ENCODE measurements around the gene TRAPPC13. TPM values are rescaled to one million over a fixed set of nuclear protein-coding genes. Genes with fewer than 3 reads are reported as not detected.

TRAPPC13 gene
- total and polyA plus RNA-seq, 4 donors = 6.8 to 11.2 (median 9.8) TPM

DNA sequence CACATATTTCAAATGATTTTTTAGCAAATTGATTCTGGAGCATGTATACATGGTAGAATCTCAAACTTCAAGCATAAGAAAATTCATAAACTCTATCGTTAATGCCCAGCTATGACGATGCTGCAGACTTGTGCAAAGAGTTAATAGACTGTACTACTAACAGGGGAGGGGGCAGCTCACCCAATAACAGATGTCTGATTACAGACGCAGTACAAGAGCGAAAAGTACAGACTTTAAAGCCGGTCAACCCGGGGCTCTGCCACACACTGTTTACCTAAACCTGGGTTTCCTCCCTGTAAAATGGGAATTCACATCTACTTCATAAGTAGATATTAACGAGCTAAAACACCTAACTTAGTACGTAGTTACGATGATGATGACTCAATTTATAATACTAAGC lies 1.3 kb upstream of the TRAPPC13 start (continued):
- TF ChIP-seq, protein P1, sequence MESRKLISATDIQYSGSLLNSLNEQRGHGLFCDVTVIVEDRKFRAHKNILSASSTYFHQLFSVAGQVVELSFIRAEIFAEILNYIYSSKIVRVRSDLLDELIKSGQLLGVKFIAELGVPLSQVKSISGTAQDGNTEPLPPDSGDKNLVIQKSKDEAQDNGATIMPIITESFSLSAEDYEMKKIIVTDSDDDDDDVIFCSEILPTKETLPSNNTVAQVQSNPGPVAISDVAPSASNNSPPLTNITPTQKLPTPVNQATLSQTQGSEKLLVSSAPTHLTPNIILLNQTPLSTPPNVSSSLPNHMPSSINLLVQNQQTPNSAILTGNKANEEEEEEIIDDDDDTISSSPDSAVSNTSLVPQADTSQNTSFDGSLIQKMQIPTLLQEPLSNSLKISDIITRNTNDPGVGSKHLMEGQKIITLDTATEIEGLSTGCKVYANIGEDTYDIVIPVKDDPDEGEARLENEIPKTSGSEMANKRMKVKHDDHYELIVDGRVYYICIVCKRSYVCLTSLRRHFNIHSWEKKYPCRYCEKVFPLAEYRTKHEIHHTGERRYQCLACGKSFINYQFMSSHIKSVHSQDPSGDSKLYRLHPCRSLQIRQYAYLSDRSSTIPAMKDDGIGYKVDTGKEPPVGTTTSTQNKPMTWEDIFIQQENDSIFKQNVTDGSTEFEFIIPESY (IDR thresholded peaks at IDR 0.05) = no peak

DNA sequence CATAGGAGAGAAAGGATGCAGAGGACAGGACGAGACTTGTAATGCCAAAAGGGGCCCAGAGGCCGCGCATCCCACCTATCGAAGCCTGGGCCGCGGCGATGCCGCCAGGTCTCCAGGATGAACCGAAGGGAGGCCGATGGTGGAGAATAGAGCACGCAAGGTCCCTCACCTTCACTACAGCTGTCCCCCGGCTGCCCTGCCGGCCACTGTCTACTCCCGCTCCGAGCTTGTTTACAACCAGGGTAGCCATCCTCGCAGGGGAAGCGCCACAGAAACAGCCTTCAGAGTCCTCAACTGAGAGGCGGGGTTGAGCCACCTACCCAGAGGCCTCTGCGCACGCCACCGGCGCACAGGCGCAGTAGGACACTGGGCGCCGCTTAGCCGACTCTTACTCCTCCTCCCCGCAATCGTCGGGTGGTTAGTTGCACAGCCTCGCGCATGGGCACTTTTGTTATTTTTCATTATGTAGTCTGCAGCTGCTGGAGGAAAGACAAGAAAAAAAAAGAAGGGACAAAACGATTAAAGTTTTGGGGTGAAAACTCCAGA lies 729 bp upstream of the TRAPPC13 start, which contains the start of gene TRIM23:
TRIM23 (minus strand) TSS at position 309 of the 546 bp plus-strand sequence; CDS start at position 250, 59 bp downstream.
- Histone ChIP-seq H3K27me3 (ENCODE audit: control insufficient read depth in 4 of 4, insufficient read depth in 4 of 4, low read length in 3 of 4) (no peaks in the 10 kb centered on the region), H3K27ac (ENCODE audit: low read depth in 1 of 2, low read length in 2 of 2) (peak within 1 kb of the TSS; percentile 88 to 92), H3K36me3 (ENCODE audit: control insufficient read depth in 4 of 4, insufficient read depth in 3 of 4, low read depth in 1 of 4, low read length in 3 of 4) (no peaks in the 10 kb centered on the region), H3K4me3 (ENCODE audit: low read depth in 1 of 3, low read length in 3 of 3) (peak within 1 kb of the TSS; percentile 75 to 99 (median 99)), H3K4me1 (ENCODE audit: control insufficient read depth in 4 of 4, insufficient read depth in 4 of 4, low read length in 3 of 4) (peaks cover 9 to 31% (median 23%) of the 10 kb centered on the region in 4 donors), H3K9ac (ENCODE audit: low read depth in 1 of 2, low read length in 2 of 2) (peak within 1 kb of the TSS; percentile 90 to 97), H3K9me3 (ENCODE audit: control insufficient read depth in 4 of 4, low read length in 3 of 4) (no peaks in the 10 kb centered on the region)
- TF ChIP-seq, protein P2, sequence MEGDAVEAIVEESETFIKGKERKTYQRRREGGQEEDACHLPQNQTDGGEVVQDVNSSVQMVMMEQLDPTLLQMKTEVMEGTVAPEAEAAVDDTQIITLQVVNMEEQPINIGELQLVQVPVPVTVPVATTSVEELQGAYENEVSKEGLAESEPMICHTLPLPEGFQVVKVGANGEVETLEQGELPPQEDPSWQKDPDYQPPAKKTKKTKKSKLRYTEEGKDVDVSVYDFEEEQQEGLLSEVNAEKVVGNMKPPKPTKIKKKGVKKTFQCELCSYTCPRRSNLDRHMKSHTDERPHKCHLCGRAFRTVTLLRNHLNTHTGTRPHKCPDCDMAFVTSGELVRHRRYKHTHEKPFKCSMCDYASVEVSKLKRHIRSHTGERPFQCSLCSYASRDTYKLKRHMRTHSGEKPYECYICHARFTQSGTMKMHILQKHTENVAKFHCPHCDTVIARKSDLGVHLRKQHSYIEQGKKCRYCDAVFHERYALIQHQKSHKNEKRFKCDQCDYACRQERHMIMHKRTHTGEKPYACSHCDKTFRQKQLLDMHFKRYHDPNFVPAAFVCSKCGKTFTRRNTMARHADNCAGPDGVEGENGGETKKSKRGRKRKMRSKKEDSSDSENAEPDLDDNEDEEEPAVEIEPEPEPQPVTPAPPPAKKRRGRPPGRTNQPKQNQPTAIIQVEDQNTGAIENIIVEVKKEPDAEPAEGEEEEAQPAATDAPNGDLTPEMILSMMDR (IDR thresholded peaks at IDR 0.05; ENCODE audit: low read depth, low read length, missing input control) = no peak
- TF ChIP-seq HNF4A (conservative IDR thresholded peaks at IDR 0.05) (no peak), HNF4G (IDR thresholded peaks at IDR 0.05) (no peak), GABPA (IDR thresholded peaks at IDR 0.05 in 1 of 2, conservative IDR thresholded peaks at IDR 0.05 in 1 of 2) (no peak), SP1 (IDR thresholded peaks at IDR 0.05) (no peak), YY1 (IDR thresholded peaks at IDR 0.05) (peak; percentile 46), TAF1 (conservative IDR thresholded peaks at IDR 0.05) (no peak), FOXA2 (IDR thresholded peaks at IDR 0.05) (peak; percentile 9), RAD21 (IDR thresholded peaks at IDR 0.05) (peak in 1 of 2 donors; percentile 19)
- TF ChIP-seq, protein P3, sequence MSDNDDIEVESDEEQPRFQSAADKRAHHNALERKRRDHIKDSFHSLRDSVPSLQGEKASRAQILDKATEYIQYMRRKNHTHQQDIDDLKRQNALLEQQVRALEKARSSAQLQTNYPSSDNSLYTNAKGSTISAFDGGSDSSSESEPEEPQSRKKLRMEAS (IDR thresholded peaks at IDR 0.05) = no peak
- TF ChIP-seq, protein P4, sequence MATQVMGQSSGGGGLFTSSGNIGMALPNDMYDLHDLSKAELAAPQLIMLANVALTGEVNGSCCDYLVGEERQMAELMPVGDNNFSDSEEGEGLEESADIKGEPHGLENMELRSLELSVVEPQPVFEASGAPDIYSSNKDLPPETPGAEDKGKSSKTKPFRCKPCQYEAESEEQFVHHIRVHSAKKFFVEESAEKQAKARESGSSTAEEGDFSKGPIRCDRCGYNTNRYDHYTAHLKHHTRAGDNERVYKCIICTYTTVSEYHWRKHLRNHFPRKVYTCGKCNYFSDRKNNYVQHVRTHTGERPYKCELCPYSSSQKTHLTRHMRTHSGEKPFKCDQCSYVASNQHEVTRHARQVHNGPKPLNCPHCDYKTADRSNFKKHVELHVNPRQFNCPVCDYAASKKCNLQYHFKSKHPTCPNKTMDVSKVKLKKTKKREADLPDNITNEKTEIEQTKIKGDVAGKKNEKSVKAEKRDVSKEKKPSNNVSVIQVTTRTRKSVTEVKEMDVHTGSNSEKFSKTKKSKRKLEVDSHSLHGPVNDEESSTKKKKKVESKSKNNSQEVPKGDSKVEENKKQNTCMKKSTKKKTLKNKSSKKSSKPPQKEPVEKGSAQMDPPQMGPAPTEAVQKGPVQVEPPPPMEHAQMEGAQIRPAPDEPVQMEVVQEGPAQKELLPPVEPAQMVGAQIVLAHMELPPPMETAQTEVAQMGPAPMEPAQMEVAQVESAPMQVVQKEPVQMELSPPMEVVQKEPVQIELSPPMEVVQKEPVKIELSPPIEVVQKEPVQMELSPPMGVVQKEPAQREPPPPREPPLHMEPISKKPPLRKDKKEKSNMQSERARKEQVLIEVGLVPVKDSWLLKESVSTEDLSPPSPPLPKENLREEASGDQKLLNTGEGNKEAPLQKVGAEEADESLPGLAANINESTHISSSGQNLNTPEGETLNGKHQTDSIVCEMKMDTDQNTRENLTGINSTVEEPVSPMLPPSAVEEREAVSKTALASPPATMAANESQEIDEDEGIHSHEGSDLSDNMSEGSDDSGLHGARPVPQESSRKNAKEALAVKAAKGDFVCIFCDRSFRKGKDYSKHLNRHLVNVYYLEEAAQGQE (IDR thresholded peaks at IDR 0.05) = no peak
- peak; percentile 87 for DNase-seq (ENCODE audit: low spot score)
- under 1% methylated on average over 32 of the region's 32 CpGs for WGBS

DNA sequence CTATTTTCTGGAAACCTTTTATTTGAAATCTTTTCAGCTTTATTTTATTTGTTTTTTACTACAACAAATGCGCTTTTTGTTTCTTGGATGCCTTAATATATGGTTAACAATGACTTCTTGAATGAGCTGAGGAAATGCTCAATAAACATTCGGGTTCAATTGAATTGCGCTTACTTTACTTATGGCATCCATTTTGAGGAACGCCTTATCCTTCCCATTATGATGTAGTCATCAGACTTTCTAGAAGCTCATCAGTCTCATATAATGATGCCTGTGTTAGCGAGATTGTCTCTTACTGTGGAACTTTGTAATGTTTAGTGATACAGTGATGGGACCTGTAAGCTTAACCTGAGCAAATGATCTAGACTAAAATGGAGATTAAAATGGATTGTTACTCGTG lies 916 bp downstream of the TRAPPC13 start:
- Histone ChIP-seq H3K27ac (ENCODE audit: low read depth in 1 of 2, low read length in 2 of 2) (no peak overlapping the region), H3K36me3 (ENCODE audit: control insufficient read depth in 4 of 4, insufficient read depth in 3 of 4, low read depth in 1 of 4, low read length in 3 of 4) (peaks cover 0 to 8% (median 2%) of the 10 kb centered on the region in 4 donors), H3K9me3 (ENCODE audit: control insufficient read depth in 4 of 4, low read length in 3 of 4) (no peaks in the 10 kb centered on the region), H3K9ac (ENCODE audit: low read depth in 1 of 2, low read length in 2 of 2) (peak overlapping the region in 1 of 2 donors; percentile 90), H3K27me3 (ENCODE audit: control insufficient read depth in 4 of 4, insufficient read depth in 4 of 4, low read length in 3 of 4) (no peaks in the 10 kb centered on the region), H3K4me3 (ENCODE audit: low read depth in 1 of 3, low read length in 3 of 3) (peak overlapping the region; percentile 75 to 99 (median 99)), H3K4me1 (ENCODE audit: control insufficient read depth in 4 of 4, insufficient read depth in 4 of 4, low read length in 3 of 4) (peaks cover 9 to 29% (median 23%) of the 10 kb centered on the region in 4 donors)
- WGBS = 60% methylated on average over 6 of the region's 6 CpGs
- no peak for DNase-seq (ENCODE audit: low spot score)
- TF ChIP-seq, protein P3 (IDR thresholded peaks at IDR 0.05) = no peak
- no peak for TF ChIP-seq YY1 (IDR thresholded peaks at IDR 0.05)
- TF ChIP-seq, protein P1 (IDR thresholded peaks at IDR 0.05) = no peak
- TF ChIP-seq TAF1 (conservative IDR thresholded peaks at IDR 0.05) = no peak
- no peak for TF ChIP-seq GABPA (IDR thresholded peaks at IDR 0.05 in 1 of 2, conservative IDR thresholded peaks at IDR 0.05 in 1 of 2)
- TF ChIP-seq EGR1 (IDR thresholded peaks at IDR 0.05; ENCODE audit: low read depth in 2 of 2) = no peak
- TF ChIP-seq RXRA (IDR thresholded peaks at IDR 0.05) = no peak
- TF ChIP-seq SP1 (IDR thresholded peaks at IDR 0.05) = no peak
- TF ChIP-seq FOXA1 (IDR thresholded peaks at IDR 0.05) = no peak
- no peak for TF ChIP-seq FOXA2 (IDR thresholded peaks at IDR 0.05)
- TF ChIP-seq, protein P5, sequence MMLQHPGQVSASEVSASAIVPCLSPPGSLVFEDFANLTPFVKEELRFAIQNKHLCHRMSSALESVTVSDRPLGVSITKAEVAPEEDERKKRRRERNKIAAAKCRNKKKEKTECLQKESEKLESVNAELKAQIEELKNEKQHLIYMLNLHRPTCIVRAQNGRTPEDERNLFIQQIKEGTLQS (IDR thresholded peaks at IDR 0.05) = no peak
- no peak for TF ChIP-seq JUND (IDR thresholded peaks at IDR 0.05)
- TF ChIP-seq HNF4A (conservative IDR thresholded peaks at IDR 0.05) = no peak
